Natural killer cell (primary cell): ENCODE results near the gene ATP5ME. TPM values are rescaled to one million over a fixed set of nuclear protein-coding genes. Genes with fewer than 3 reads are reported as not detected.

Experiments used
- ATAC-seq, 3 donors: fragments of 150-1000 bp in 2 of 3; fragments of 200-7000 bp in 1 of 3; cut with Tn5 transposase; 1 replicate in 1 of 3; 2 replicates in 2 of 3; pipeline ENCODE4 v1.10.0; 2021; ENCODE audit warnings: mild to moderate bottlenecking in 2 of 3, moderate library complexity in 2 of 3
- DNase-seq, 2 donors: peaks; one replicate each; pipeline versions ENCODE4 v3.0.0 to v3.0.0-alpha.2; 2013 to 2021; ENCODE audit warnings: mixed read lengths in 1 of 2
- H3K27ac ChIP-seq: one replicate; pipeline ENCODE4 v1.5.1; 2013; ENCODE audit warnings: mild to moderate bottlenecking, low read length
- H3K27me3 ChIP-seq: one replicate; pipeline ENCODE4 v1.6.1; 2013; ENCODE audit warnings: low read length; ENCODE audit not compliant: control insufficient read depth, insufficient read depth
- H3K36me3 ChIP-seq: one replicate; pipeline ENCODE4 v1.6.1; 2013; ENCODE audit warnings: low read length; ENCODE audit not compliant: control insufficient read depth, insufficient read depth
- H3K4me1 ChIP-seq: one replicate; pipeline ENCODE4 v1.6.1; 2013; ENCODE audit warnings: low read length; ENCODE audit not compliant: control insufficient read depth, insufficient read depth
- H3K4me3 ChIP-seq: one replicate; pipeline ENCODE4 v1.5.1; 2013; ENCODE audit warnings: low read length
- H3K9me3 ChIP-seq: one replicate; pipeline ENCODE4 v1.6.1; 2013; ENCODE audit warnings: low read length; ENCODE audit not compliant: control insufficient read depth, insufficient read depth
- H3K27ac Mint-ChIP-seq, 2 donors: one replicate each; pipeline ENCODE4 v1.8.0; 2022; ENCODE audit warnings: mild to moderate bottlenecking in 2 of 2, mixed read lengths in 2 of 2, moderate library complexity in 1 of 2
- H3K27me3 Mint-ChIP-seq, 2 donors: one replicate each; pipeline ENCODE4 v1.8.0; 2022; ENCODE audit warnings: low read depth in 2 of 2, mixed read lengths in 2 of 2
- H3K36me3 Mint-ChIP-seq: one replicate; pipeline ENCODE4 v1.8.0; 2022; ENCODE audit warnings: mixed read lengths
- H3K4me1 Mint-ChIP-seq, 2 donors: one replicate each; pipeline ENCODE4 v1.8.0; 2022; ENCODE audit warnings: mixed read lengths in 2 of 2
- H3K4me3 Mint-ChIP-seq: one replicate; pipeline ENCODE4 v1.8.0; 2022; ENCODE audit warnings: mild to moderate bottlenecking, moderate library complexity, mixed read lengths
- H3K9me3 Mint-ChIP-seq, 2 donors: one replicate each; pipeline ENCODE4 v1.8.0; 2022; ENCODE audit warnings: mixed read lengths in 2 of 2
- WGBS: methylation state at CpG from one replicate; pipeline ENCODE4 v1.1.7; 2013; ENCODE audit warnings: missing lambda C conversion rate; ENCODE audit not compliant: insufficient coverage; 5-methylcytosine and 5-hydroxymethylcytosine counted together
- intact Hi-C: fragments of 100-400 bp; cut with micrococcal nuclease; formaldehyde crosslinking; loops from one replicate; pipeline ENCODE4 v1.14.2; 2022
- total RNA-seq, 4 donors: library from RNA; stranded (reverse); fragments of 120-200 nt in 1 of 4; gene quantifications; one replicate each; pipeline versions ENCODE4 v1.2.3 to v1.2.4, GENCODE V29; 2013 to 2022
- TF ChIP-seq, protein P1 (sequence below): fragments of 200-600 bp; IDR thresholded peaks from one replicate; pipeline ENCODE4 v1.8.0; 2022; ENCODE audit warnings: antibody characterized with exemption

Gene ATP5ME
- total RNA-seq, 3 donors from 2014 or later (not counting 1 experiment from before 2014, with no cell fraction given): 114 to 140 (median 136) TPM

DNA sequence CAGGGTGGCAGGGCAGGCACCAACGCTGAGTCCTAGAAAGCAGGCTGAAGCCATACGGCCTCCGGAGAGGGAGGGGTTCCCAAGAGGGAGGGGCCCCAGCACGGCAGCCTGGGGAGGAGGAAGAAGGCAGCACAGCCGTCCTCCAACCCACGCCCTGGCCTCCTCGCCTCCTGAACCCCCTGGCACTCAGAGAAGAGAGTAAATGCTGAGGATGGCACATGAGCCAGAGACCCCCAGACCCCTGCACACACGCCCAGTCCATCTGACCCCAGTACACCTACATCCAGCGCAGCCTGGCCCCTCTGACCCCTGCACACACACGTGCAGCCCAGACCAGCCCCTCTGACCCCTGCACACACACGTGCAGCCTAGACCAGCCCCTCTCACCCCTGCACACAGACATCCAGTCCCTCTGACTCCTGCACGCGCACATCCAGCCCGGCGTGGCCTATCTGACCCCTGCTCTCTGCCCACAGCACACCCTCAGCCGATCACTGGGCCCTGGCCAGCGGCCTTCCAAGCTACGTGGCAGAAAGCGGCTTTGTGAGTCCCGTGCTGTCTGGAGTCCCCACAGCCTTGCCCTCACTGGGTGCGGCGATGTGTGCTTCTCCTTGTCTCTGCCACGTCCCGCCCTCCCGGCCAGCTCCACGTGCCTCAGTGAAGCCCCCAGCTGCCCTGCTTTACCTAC, 18.5 kb downstream of the ATP5ME start:
- H3K36me3 Mint-ChIP-seq: no peaks in the 10 kb centered on the region
- H3K27ac ChIP-seq: no peak overlapping the region
- no peak overlapping the region for H3K4me3 ChIP-seq
- H3K36me3 ChIP-seq: no peaks in the 10 kb centered on the region
- no peak for ATAC-seq
- no peaks in the 10 kb centered on the region for H3K9me3 Mint-ChIP-seq
- H3K4me3 Mint-ChIP-seq: no peak overlapping the region
- no peaks in the 10 kb centered on the region for H3K4me1 ChIP-seq
- no peaks in the 10 kb centered on the region for H3K4me1 Mint-ChIP-seq
- WGBS: 83% methylated on average over 26 of the region's 26 CpGs
- no peaks in the 10 kb centered on the region for H3K27me3 ChIP-seq
- intact Hi-C loops: no loop called here
- DNase-seq: no peak
- no peak overlapping the region for H3K27ac Mint-ChIP-seq
- TF ChIP-seq, protein P1, sequence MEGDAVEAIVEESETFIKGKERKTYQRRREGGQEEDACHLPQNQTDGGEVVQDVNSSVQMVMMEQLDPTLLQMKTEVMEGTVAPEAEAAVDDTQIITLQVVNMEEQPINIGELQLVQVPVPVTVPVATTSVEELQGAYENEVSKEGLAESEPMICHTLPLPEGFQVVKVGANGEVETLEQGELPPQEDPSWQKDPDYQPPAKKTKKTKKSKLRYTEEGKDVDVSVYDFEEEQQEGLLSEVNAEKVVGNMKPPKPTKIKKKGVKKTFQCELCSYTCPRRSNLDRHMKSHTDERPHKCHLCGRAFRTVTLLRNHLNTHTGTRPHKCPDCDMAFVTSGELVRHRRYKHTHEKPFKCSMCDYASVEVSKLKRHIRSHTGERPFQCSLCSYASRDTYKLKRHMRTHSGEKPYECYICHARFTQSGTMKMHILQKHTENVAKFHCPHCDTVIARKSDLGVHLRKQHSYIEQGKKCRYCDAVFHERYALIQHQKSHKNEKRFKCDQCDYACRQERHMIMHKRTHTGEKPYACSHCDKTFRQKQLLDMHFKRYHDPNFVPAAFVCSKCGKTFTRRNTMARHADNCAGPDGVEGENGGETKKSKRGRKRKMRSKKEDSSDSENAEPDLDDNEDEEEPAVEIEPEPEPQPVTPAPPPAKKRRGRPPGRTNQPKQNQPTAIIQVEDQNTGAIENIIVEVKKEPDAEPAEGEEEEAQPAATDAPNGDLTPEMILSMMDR: no peak
- H3K27me3 Mint-ChIP-seq: peaks cover 0 to 2% of the 10 kb centered on the region in 2 donors
- no peaks in the 10 kb centered on the region for H3K9me3 ChIP-seq

DNA sequence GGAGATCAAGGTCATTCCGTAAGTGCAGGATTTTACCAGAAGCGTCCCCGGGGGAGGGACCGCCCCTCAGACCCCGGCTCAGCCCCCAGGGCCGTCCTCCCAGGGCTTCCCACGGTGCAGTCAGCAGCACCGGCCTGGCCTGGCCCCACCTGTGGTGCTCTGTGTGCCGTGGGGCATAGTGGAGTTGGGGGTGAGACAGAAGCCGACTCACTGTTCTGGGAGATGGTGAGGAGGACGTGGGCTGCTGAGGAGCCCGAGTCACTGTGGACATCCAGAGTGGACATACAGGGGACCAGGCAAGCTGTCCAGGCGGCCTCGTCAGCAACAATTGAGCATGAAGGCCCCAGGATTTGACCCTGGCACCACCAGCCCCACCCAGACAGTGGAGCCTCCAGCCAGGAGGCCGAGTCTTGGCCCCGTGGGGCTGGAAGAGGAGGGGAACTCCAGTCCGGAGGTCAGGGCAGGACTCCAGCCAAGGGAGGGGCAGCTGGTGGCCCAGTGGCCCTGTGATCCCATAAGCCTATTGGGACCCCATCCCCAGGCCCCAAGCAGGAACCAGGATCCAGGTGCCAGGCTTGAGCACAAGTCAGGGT, 19.1 kb downstream of the ATP5ME start:
- ATAC-seq: no peak
- 72% methylated on average over 17 of the region's 17 CpGs for WGBS
- Histone ChIP-seq H3K36me3 (no peaks in the 10 kb centered on the region), H3K27me3 (no peaks in the 10 kb centered on the region), H3K4me3 (no peak overlapping the region), H3K9me3 (no peaks in the 10 kb centered on the region), H3K27ac (no peak overlapping the region), H3K4me1 (no peaks in the 10 kb centered on the region)
- TF ChIP-seq, protein P1: no peak
- H3K27me3 Mint-ChIP-seq: peaks cover 0 to 2% of the 10 kb centered on the region in 2 donors
- intact Hi-C loops: no loop called here
- H3K27ac Mint-ChIP-seq: no peak overlapping the region
- no peak overlapping the region for H3K4me3 Mint-ChIP-seq
- H3K4me1 Mint-ChIP-seq: no peaks in the 10 kb centered on the region
- no peak for DNase-seq
- no peaks in the 10 kb centered on the region for H3K36me3 Mint-ChIP-seq
- H3K9me3 Mint-ChIP-seq: no peaks in the 10 kb centered on the region

DNA sequence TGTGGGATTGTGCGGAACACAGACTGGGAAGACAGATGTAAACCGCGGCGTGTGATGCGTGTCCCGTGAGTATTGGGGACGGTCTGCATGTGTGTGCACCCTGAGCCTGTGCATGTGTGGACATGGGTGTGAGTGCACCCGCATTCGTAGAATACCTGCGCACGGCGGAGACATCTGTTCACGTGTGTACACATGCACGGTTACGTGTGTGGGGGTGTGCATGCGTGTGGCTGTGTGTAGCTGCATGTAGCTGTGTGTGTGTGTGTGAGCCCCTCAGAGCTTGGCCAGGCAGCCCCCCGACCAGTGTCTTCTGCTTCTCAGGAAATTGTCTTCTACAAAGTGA, 19.6 kb downstream of the ATP5ME start:
- intact Hi-C loops: no loop called here
- WGBS: 96% methylated on average over 17 of the region's 17 CpGs

More for the DNA sequence above, 19.6 kb downstream of the ATP5ME start:
- H3K4me3 Mint-ChIP-seq: no peak overlapping the region
- no peak for DNase-seq
- ATAC-seq: peak in 1 of 3 donors; percentile 12
- H3K27me3 Mint-ChIP-seq: peaks cover 0 to 2% of the 10 kb centered on the region in 2 donors
- Histone ChIP-seq H3K9me3 (no peaks in the 10 kb centered on the region), H3K27me3 (no peaks in the 10 kb centered on the region), H3K27ac (no peak overlapping the region), H3K36me3 (no peaks in the 10 kb centered on the region), H3K4me3 (no peak overlapping the region), H3K4me1 (no peaks in the 10 kb centered on the region)
- no peaks in the 10 kb centered on the region for H3K4me1 Mint-ChIP-seq
- no peaks in the 10 kb centered on the region for H3K36me3 Mint-ChIP-seq
- H3K27ac Mint-ChIP-seq: no peak overlapping the region
- TF ChIP-seq, protein P1: no peak
- H3K9me3 Mint-ChIP-seq: no peaks in the 10 kb centered on the region
